ENCODE data around the gene EPAS1. TPM values are rescaled to one million over a fixed set of nuclear protein-coding genes. Genes with fewer than 3 reads are reported as not detected.
A peak's percentile ranks its signal among the peaks of the same experiment; 100 is the strongest.

EPAS1 gene
- total and polyA plus RNA-seq, 2 of the 13 experiments (the other 11 are each of a cell fraction or from before 2014, with no cell fraction given) = 47.1 to 182 TPM

DNA sequence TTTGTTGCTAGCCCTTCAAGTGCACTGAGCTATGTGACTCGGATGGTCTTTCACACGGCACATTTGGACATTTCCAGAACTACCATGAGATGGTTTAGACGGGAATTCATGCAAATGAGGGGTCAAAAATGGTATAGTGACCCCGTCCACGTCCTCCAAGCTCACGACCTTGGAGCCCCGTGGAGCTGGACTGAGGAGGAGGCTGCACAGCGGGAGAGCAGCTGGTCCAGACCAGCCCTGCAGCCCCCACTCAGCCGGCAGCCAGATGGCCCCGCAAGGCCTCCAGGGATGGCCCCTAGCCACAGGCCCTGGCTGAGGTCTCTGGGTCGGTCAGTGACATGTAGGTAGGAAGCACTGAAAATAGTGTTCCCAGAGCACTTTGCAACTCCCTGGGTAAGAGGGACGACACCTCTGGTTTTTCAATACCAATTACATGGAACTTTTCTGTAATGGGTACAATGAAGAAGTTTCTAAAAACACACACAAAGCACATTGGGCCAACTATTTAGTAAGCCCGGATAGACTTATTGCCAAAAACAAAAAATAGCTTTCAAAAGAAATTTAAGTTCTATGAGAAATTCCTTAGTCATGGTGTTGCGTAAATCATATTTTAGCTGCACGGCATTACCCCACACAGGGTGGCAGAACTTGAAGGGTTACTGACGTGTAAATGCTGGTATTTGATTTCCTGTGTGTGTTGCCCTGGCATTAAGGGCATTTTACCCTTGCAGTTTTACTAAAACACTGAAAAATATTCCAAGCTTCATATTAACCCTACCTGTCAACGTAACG lies 88.8 kb downstream of the EPAS1 start:
- ChIA-PET CTCF (ENCODE audit: low intra/inter-chr PET ratio, low total read pairs) (no interaction called here), POLR2A (interaction anchor here (1.1 kb wide), 1 partner anchor 23 kb away, joined by 5 read pairs; no protein-coding TSS in a partner anchor)
- Histone ChIP-seq H3K9ac (ENCODE audit: insufficient read depth, low read depth, low read length) (no peak overlapping the region), H3K9me3 (ENCODE audit: low read length) (no peaks in the 10 kb centered on the region), H3K4me2 (ENCODE audit: low read depth, low read length) (no peak overlapping the region), H3K36me3 (replicated peaks in 1 of 2; ENCODE audit: control insufficient read depth in 1 of 2, insufficient read depth in 2 of 2, low read length in 2 of 2) (peaks cover 39 to 51% of the 10 kb centered on the region in 2 experiments), H3K27ac (ENCODE audit: extremely low read length, insufficient read depth, low read length) (no peak overlapping the region), H2AFZ (ENCODE audit: low read length) (no peak overlapping the region), H3K79me2 (ENCODE audit: insufficient read depth, low read length) (no peaks in the 10 kb centered on the region), H4K20me1 (ENCODE audit: insufficient read depth, low read length) (no peaks in the 10 kb centered on the region), H3K4me1 (ENCODE audit: insufficient read depth, low read length) (peaks cover 35% of the 10 kb centered on the region), H3K27me3 (ENCODE audit: control insufficient read depth in 1 of 2, insufficient read depth in 2 of 2, low read length in 2 of 2) (no peaks in the 10 kb centered on the region), H3K4me3 (replicated peaks in 1 of 3; ENCODE audit: insufficient read depth in 1 of 3, low read depth in 2 of 3, low read length in 3 of 3) (no peak overlapping the region)
- in situ Hi-C loops (cut with HindIII; ENCODE audit: extremely low pct_ligation_motif_present, low pct_unique_long_range_greater_than_20kb) (no loop called here), intact Hi-C loops (cut with micrococcal nuclease; ENCODE audit: unreplicated experiment) (no loop called here)
- ATAC-seq (no peak), FAIRE-seq (no peak), DNase-seq (ENCODE audit: low spot score) (no peak)
- WGBS (ENCODE audit: low lambda C conversion rate) = 99% methylated on average over 18 of the region's 18 CpGs
- no TSS peak for BruUV-seq (replicated peaks)
- TF ChIP-seq RBM22 (optimal IDR thresholded peaks at IDR 0.05; ENCODE audit: low read length) (peak; percentile 71), FOXK2 (IDR thresholded peaks at IDR 0.05) (no peak), ZFP1 (CRISPR knock-in tag; IDR thresholded peaks at IDR 0.05) (no peak), STAT5B (CRISPR knock-in tag; IDR thresholded peaks at IDR 0.05) (no peak), SIX4 (CRISPR knock-in tag; IDR thresholded peaks at IDR 0.05) (no peak), ZNF746 (CRISPR knock-in tag; IDR thresholded peaks at IDR 0.05) (no peak), ZNF616 (CRISPR knock-in tag; IDR thresholded peaks at IDR 0.05; ENCODE audit: low read depth) (no peak), ZNF292 (CRISPR knock-in tag; IDR thresholded peaks at IDR 0.05; ENCODE audit: borderline replicate concordance, low read depth) (no peak), SYNCRIP (IDR thresholded peaks at IDR 0.05; ENCODE audit: insufficient read depth, low read depth, low read length) (no peak), RORA (CRISPR knock-in tag; IDR thresholded peaks at IDR 0.05) (no peak), HNRNPLL (IDR thresholded peaks at IDR 0.05; ENCODE audit: low read depth, low read length, poor library complexity, severe bottlenecking) (no peak), DR1 (CRISPR knock-in tag; IDR thresholded peaks at IDR 0.05) (no peak), FOXA3 (CRISPR knock-in tag; IDR thresholded peaks at IDR 0.05) (no peak)
- TF ChIP-seq, protein P1, sequence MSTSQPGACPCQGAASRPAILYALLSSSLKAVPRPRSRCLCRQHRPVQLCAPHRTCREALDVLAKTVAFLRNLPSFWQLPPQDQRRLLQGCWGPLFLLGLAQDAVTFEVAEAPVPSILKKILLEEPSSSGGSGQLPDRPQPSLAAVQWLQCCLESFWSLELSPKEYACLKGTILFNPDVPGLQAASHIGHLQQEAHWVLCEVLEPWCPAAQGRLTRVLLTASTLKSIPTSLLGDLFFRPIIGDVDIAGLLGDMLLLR (CRISPR knock-in tag; IDR thresholded peaks at IDR 0.05) = no peak
- TF ChIP-seq, protein P2, sequence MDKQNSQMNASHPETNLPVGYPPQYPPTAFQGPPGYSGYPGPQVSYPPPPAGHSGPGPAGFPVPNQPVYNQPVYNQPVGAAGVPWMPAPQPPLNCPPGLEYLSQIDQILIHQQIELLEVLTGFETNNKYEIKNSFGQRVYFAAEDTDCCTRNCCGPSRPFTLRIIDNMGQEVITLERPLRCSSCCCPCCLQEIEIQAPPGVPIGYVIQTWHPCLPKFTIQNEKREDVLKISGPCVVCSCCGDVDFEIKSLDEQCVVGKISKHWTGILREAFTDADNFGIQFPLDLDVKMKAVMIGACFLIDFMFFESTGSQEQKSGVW (CRISPR knock-in tag; IDR thresholded peaks at IDR 0.05; ENCODE audit: borderline replicate concordance) = no peak
- TF ChIP-seq, protein P3, sequence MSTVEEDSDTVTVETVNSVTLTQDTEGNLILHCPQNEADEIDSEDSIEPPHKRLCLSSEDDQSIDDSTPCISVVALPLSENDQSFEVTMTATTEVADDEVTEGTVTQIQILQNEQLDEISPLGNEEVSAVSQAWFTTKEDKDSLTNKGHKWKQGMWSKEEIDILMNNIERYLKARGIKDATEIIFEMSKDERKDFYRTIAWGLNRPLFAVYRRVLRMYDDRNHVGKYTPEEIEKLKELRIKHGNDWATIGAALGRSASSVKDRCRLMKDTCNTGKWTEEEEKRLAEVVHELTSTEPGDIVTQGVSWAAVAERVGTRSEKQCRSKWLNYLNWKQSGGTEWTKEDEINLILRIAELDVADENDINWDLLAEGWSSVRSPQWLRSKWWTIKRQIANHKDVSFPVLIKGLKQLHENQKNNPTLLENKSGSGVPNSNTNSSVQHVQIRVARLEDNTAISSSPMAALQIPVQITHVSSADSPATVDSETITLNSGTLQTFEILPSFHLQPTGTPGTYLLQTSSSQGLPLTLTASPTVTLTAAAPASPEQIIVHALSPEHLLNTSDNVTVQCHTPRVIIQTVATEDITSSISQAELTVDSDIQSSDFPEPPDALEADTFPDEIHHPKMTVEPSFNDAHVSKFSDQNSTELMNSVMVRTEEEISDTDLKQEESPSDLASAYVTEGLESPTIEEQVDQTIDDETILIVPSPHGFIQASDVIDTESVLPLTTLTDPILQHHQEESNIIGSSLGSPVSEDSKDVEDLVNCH (CRISPR knock-in tag; IDR thresholded peaks at IDR 0.05) = no peak
- TF ChIP-seq, protein P4, sequence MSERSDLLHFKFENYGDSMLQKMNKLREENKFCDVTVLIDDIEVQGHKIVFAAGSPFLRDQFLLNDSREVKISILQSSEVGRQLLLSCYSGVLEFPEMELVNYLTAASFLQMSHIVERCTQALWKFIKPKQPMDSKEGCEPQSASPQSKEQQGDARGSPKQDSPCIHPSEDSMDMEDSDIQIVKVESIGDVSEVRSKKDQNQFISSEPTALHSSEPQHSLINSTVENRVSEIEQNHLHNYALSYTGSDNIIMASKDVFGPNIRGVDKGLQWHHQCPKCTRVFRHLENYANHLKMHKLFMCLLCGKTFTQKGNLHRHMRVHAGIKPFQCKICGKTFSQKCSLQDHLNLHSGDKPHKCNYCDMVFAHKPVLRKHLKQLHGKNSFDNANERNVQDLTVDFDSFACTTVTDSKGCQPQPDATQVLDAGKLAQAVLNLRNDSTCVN (CRISPR knock-in tag; IDR thresholded peaks at IDR 0.05; ENCODE audit: borderline replicate concordance) = no peak
